Fibroblast of the aortic adventitia (primary cell): ENCODE data around the gene TMEM147. TPM values are rescaled to one million over a fixed set of nuclear protein-coding genes. Genes with fewer than 3 reads are reported as not detected.

Experiments used
- DNase-seq: peaks from one replicate; pipeline ENCODE4 v3.0.0-alpha.2; 2010; ENCODE audit warnings: low read depth
- H3K4me3 ChIP-seq: 2 replicates; pipeline ENCODE4 v1.5.1; 2011; ENCODE audit warnings: low read depth, mild to moderate bottlenecking, control low read depth, low read length, moderate library complexity
- total RNA-seq: library from RNA; depleted of rRNA; stranded (reverse); fragments of >200 nt; gene quantifications from 2 replicates; pipeline ENCODE4 v1.2.3, GENCODE V29; 2012; ENCODE audit warnings: low replicate concordance
- TF ChIP-seq, protein P1 (sequence below): IDR thresholded peaks from 2 replicates; pipeline ENCODE4 v1.5.1; 2011; ENCODE audit warnings: mild to moderate bottlenecking, low read length, control low read depth, inconsistent platforms; ENCODE audit not compliant: insufficient read depth

The TMEM147 gene
- total RNA-seq, 1 donor: 63.7 TPM

DNA sequence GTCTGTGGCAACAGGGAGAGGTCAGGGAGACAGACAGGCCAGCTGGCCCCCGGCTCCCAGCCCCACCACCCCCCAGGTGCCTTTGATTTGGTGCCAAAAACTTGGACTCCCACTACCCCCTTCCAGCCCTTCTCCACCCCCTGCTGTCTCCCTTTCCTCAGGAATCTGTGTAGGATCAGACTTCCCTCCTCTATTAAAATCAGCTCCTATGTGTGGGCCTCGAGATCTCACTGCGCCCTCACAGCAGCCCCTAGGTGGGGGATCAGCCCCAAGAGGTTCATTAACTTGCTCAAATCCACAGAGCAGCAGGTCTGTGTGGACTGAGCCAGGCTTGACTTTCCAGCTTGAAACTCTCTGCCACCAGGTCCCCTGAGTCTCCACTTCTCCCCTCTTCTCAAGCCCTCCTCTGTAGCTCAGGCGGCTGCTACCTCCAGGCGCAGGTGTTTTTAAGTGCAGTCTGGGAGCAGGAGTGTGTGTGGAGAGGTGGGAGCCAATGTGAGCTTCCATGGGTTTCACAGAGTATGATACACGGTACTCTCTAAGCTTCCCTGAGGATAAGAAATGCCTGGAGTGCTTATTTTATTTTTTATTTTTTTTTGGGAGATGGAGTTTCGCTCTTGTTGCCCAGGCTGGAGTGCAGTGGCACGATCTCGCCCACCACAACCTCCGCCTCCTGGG lies 10.5 kb upstream of the TMEM147 start:
- no peak for DNase-seq
- no peak overlapping the region for H3K4me3 ChIP-seq
- TF ChIP-seq, protein P1, sequence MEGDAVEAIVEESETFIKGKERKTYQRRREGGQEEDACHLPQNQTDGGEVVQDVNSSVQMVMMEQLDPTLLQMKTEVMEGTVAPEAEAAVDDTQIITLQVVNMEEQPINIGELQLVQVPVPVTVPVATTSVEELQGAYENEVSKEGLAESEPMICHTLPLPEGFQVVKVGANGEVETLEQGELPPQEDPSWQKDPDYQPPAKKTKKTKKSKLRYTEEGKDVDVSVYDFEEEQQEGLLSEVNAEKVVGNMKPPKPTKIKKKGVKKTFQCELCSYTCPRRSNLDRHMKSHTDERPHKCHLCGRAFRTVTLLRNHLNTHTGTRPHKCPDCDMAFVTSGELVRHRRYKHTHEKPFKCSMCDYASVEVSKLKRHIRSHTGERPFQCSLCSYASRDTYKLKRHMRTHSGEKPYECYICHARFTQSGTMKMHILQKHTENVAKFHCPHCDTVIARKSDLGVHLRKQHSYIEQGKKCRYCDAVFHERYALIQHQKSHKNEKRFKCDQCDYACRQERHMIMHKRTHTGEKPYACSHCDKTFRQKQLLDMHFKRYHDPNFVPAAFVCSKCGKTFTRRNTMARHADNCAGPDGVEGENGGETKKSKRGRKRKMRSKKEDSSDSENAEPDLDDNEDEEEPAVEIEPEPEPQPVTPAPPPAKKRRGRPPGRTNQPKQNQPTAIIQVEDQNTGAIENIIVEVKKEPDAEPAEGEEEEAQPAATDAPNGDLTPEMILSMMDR: no peak

DNA sequence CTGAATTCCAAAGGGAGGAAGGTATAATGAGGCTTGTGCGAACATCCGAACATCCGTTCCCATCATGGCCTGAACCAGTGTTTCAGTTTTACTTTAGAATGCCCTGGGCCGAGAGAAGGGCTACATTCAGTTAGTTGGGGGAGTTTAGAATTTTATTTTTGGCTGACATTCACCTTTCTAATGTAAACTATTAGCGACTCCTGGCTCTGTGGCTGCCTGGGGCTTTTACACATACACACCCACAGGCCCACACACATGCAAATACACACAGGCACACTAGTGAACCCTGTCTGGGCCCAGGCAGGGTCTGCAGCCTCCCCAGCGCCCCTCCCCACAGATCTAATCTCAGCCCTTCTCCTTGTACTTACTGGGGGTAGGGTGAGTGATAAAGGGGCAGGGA lies 6.1 kb upstream of the TMEM147 start:
- TF ChIP-seq, protein P1: no peak
- H3K4me3 ChIP-seq: no peak overlapping the region
- no peak for DNase-seq

DNA sequence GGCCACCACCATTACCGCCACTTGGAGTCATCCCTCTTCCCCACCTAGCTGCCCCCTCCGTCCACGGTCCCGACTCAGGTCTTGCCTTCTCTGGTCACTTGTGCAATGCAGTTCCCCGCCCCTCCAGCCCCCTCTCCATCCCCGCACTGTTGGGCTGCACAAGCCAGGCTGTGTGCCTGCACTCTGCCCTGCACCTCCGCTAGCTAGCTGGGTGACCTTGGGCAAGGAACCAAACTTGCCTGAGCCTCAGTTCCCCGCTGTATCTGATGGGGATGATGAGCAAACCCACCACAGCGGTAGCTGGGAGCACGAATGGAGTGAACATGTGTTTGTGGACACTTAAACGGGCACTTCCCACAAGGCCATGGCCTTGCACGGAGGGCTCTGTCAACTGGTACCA lies 5.6 kb upstream of the TMEM147 start:
- DNase-seq: no peak
- no peak overlapping the region for H3K4me3 ChIP-seq
- TF ChIP-seq, protein P1: no peak

DNA sequence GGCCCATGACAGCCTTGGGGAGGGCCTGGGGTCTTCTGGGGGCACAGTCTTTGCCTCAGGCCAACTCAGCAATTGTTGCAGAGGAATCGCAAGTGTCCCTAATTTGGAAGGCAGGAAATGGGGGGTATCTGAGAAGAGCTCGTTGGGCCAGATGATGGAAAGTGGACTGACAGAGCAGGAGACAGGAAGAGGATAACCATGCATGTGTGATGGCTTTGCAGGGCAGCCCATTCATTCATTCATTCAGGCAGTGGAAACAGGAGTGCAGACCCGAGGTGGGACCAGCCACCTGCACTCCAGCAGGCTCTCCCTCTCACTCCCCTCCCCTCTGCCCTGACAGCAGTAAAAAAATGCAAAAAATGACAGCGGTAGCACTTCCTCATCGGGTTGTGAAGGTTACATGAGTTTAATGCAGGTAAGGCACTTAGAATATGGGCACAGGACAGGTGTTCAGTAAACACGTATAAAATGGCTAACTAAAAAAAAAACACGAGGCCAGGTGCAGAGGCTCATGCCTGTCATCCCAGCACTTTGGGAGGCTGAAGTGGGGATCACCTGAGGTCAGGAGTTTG lies 5.0 kb upstream of the TMEM147 start:
- no peak for DNase-seq
- H3K4me3 ChIP-seq: no peak overlapping the region
- TF ChIP-seq, protein P1: no peak

DNA sequence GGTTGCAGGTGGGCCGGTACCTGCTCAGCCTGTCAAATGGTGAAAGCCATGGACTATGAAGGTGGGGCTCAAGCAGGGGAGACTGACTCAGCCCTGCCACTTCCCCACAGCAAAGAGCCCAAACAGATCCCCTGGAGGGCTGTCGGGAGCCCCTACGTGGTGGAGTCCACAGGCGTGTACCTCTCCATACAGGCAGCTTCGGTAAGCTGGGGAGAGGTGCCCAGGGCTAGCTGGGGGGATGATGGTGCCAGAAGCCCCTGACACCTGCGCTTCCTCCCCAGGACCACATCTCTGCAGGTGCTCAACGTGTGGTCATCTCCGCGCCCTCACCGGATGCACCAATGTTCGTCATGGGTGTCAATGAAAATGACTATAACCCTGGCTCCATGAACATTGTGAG lies 3.2 kb upstream of the TMEM147 start:
- H3K4me3 ChIP-seq: no peak overlapping the region
- TF ChIP-seq, protein P1: no peak
- no peak for DNase-seq

DNA sequence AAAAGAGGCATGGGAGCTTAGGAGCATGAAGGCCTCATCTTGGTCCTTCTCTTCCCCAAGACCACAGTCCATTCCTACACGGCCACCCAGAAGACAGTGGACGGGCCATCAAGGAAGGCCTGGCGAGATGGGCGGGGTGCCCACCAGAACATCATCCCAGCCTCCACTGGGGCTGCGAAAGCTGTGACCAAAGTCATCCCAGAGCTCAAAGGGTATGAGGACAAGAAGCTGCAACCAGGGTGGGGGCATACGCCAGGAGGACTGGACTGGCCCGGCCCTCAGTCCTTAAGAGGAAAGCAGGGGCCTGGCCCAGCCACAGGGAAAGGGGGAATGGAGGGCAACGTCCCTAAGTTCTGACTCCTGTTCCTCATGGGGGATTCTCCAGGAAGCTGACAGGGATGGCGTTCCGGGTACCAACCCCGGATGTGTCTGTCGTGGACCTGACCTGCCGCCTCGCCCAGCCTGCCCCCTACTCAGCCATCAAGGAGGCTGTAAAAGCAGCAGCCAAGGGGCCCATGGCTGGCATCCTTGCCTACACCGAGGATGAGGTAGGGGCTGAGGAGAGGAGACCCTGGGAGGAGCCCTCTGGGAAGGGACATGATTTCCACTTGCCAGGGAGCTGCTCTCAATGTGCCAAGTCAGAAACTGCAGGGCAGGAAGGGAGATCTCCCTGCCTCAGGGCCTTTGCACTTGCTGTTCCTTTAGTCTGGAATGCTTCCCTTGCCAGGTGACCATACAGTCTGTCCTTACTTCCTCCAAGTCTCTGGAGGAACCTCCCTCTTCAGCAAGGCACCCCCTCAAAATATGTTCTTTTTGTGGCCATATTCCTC lies 1.9 kb upstream of the TMEM147 start:
- TF ChIP-seq, protein P1: no peak
- DNase-seq: no peak
- no peak overlapping the region for H3K4me3 ChIP-seq
